SKM-1 (cell line): ENCODE data around the gene ARID1A.

Experiments used
- DNase-seq: peaks from one replicate; lab custom pipeline; 2025; ENCODE audit not compliant: unreplicated experiment; lab: John Stamatoyannopoulos, UW

ARID1A gene

DNA sequence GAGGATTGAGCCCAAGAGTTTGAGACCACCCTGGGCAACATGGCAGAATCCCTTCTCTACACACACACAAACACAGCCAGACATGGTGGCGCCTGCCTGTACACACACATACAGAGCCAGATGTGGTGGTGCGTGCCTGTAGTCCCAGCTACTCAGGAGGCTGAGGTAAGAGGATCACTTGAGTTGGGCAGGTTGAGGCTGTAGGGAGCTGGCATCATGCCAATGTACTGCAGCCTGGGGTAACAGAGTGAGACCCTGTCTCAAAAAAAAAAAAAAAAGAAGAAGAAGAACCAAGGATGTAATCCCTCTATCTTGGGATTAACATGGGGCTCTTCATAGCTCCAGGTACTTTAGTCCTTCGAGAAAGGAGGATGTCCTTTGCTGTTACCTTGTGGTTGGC lies 62.5 kb downstream of the ARID1A start:
- DNase-seq: no peak

DNA sequence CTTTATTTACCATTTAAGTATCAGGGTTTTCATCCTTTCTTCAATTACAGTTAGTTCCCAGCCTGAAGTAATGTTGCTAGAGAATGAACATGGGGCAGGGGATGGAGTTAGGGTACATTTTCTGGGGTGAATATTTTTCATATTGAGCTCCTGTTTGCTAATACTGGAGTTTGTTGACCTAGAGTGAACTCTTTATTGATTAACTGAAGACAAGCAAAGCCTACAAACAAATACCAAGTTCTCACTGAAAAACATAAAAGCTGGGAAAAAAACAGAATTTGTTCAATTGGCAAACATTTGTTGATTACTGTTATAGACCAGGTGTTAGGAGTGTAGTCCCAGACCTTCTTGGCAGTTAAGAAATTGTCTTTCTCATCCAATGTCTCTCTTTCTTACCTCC lies 63.7 kb downstream of the ARID1A start:
- no peak for DNase-seq

DNA sequence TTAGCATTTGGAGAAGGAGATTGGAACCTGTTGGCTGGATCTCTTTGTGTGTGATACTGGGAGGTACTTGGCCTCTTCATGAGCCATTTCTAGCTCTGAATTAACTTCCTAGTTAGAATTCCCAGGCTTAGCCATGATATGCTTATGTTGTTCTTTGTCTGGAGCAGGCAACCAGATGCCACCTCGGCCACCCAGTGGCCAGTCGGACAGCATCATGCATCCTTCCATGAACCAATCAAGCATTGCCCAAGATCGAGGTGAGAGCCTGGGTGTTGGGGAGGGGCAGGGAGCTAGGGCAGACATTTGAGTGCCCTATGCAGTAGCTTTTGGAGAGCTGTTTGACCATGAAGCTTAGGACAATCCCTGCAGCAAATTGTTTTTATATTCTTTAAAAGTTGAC lies 65.4 kb downstream of the ARID1A start:
- DNase-seq: no peak

DNA sequence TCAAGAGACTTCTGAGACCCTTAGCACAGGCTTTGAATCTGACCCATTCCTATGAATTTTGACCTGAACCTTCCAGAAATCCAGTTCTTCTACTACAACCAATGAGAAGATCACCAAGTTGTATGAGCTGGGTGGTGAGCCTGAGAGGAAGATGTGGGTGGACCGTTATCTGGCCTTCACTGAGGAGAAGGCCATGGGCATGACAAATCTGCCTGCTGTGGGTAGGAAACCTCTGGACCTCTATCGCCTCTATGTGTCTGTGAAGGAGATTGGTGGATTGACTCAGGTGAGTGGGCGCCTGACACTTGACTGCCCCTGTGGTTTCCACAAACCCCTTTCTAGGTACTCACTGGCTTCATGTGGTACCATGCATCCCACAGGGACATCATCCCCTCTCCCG lies 71.9 kb downstream of the ARID1A start:
- no peak for DNase-seq

DNA sequence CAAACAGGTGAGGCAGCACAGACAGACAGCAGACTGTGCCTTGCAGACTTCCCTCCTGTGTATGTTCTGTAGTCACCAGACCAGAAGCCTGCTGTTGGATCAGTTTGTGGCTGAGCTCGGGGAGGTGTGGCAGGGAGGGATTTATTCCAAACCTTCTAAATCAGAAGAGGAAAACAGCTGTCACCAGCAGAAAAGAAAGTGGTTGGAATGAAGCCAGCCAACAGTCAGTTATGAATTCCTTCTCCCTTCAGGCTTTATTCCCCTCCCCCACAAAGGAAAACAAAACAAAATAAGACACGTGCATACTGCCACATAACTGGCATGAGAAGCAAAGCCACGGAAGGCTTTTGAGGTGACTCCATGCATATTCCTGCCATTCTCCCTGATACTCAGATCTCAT lies 72.9 kb downstream of the ARID1A start:
- DNase-seq: no peak

DNA sequence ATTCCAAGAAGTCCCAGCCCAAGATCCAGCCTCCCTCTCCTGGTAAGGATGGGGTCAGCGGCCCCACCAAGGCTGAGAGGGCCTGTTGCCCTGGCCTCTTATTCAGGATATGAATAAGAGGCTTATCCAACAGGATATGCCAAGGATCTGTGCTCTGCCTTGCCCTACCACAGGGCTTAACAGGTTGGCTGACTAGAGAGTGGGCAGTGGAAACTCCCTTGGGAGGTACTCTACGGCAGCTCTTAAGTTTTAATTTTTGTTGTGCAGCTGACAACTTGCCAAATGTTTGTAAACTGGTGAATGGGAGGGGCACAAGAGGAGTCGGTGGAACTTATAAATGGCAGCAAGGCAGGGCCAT lies 75.4 kb downstream of the ARID1A start:
- DNase-seq: no peak

DNA sequence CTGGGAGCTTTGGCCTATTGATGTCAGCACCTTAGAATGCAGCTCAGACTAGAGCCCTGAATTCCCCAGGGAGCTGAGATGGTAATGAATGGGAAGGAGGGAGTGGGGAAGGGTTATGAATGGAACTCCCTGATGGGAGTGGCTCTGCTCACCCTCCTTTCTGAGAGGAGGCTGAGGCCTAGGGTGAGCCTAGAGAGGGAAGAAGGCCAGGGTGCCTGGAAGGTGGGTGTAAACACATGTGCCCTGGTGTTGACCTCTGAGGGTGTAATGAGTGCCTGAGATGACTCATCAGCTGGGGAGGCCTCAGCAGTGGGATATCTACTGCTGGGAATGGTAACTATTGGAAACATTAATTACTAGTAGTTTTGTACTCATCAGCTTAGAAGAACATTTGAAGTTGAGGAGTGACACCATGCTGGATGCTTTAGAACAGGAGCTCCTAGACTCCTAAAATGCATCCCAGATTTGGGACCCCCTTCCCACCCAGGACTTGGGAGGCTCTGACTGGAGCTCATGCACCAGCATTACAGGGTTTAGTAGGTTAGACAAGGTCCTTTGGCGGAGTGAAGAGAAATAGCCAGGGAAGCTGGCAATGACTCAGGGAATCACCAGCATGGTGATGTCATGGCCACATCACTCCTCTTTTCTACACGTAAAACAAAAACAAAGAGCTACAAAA lies 76.0 kb downstream of the ARID1A start:
- peak; percentile 20 for DNase-seq

DNA sequence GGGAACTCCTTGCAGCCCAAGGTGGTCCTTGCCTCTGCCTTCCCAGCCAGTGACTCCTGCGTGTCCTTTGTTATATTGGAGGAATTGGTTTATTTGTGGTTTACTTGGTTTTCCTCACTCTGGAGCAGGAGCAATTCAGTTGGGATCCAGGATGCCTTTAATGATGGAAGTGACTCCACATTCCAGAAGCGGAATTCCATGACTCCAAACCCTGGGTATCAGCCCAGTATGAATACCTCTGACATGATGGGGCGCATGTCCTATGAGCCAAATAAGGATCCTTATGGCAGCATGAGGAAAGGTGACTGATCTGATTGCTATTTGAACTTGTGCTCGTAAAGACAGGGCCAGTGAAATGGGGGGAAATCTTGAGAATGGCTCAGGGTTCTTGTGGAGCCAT lies 76.9 kb downstream of the ARID1A start:
- no peak for DNase-seq

DNA sequence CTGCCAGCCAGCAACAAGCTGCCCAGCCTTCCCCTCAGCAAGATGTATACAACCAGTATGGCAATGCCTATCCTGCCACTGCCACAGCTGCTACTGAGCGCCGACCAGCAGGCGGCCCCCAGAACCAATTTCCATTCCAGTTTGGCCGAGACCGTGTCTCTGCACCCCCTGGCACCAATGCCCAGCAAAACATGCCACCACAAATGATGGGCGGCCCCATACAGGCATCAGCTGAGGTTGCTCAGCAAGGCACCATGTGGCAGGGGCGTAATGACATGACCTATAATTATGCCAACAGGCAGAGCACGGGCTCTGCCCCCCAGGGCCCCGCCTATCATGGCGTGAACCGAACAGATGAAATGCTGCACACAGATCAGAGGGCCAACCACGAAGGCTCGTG lies 78.6 kb downstream of the ARID1A start:
- DNase-seq: no peak

DNA sequence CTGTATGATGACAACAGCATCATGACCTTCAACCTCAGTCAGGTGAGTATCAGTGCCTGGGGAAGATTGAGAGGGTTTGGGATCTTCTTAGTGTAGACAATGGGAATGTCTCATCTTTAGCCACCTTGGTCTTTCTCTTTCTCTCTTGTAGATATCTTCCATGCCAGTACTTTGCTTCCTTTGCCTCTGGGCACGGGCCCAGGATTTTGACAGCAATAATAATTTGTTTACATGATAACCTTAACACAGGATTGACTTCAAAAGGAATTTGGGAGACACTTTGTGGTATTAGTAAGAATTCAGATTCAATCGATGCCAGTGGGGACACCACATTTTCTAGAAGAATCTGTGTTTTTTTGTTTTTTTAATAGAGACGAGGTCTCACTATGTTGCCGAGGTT lies 79.9 kb downstream of the ARID1A start:
- no peak for DNase-seq

DNA sequence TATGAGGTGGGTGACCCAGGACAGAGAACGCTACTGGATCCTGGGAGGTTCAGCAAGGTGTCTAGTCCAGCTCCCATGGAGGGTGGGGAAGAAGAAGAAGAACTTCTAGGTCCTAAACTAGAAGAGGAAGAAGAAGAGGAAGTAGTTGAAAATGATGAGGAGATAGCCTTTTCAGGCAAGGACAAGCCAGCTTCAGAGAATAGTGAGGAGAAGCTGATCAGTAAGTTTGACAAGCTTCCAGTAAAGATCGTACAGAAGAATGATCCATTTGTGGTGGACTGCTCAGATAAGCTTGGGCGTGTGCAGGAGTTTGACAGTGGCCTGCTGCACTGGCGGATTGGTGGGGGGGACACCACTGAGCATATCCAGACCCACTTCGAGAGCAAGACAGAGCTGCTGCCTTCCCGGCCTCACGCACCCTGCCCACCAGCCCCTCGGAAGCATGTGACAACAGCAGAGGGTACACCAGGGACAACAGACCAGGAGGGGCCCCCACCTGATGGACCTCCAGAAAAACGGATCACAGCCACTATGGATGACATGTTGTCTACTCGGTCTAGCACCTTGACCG lies 83.4 kb downstream of the ARID1A start:
- peak; percentile 23 for DNase-seq

DNA sequence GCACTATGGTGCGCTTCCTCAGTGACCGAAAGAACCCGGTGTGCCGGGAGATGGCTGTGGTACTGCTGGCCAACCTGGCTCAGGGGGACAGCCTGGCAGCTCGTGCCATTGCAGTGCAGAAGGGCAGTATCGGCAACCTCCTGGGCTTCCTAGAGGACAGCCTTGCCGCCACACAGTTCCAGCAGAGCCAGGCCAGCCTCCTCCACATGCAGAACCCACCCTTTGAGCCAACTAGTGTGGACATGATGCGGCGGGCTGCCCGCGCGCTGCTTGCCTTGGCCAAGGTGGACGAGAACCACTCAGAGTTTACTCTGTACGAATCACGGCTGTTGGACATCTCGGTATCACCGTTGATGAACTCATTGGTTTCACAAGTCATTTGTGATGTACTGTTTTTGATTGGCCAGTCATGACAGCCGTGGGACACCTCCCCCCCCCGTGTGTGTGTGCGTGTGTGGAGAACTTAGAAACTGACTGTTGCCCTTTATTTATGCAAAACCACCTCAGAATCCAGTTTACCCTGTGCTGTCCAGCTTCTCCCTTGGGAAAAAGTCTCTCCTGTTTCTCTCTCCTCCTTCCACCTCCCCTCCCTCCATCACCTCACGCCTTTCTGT lies 84.6 kb downstream of the ARID1A start:
- DNase-seq: no peak

DNA sequence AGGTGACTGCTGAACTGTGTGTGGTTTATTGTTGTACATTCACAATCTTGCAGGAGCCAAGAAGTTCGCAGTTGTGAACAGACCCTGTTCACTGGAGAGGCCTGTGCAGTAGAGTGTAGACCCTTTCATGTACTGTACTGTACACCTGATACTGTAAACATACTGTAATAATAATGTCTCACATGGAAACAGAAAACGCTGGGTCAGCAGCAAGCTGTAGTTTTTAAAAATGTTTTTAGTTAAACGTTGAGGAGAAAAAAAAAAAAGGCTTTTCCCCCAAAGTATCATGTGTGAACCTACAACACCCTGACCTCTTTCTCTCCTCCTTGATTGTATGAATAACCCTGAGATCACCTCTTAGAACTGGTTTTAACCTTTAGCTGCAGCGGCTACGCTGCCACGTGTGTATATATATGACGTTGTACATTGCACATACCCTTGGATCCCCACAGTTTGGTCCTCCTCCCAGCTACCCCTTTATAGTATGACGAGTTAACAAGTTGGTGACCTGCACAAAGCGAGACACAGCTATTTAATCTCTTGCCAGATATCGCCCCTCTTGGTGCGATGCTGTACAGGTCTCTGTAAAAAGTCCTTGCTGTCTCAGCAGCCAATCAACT lies 85.5 kb downstream of the ARID1A start:
- DNase-seq: no peak

DNA sequence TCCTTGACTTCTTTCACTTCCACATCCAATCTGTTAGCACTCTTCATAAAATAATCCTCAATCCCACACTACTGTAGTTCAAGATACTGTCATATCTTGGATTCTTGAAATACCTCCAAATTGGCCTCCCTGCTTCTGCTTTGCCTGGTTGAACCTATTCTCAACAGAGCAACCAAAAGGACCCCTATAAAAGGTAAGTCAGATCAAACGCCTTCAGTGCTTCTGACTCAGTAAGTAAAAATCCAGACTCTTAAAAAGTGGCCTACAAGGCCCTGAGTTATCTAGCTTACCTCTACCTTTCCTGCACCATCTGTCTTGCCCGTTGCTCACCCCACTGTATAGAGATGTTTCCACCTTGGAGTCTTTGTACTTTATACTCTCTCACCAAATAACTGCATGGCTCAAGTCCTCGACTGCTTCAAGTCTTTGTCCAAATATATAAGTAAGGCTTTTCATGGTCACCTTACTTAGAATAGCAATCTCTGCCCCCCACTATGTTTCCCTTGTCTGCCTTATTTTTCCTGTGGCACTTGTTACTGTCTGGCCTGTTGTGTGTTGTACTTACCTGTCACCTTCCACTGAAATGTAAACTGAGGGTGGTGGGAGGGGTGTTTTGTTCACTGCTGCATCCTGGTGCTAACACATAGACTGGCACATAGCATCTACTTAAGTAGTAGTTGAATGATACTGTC lies 86.9 kb downstream of the ARID1A start:
- no peak for DNase-seq

DNA sequence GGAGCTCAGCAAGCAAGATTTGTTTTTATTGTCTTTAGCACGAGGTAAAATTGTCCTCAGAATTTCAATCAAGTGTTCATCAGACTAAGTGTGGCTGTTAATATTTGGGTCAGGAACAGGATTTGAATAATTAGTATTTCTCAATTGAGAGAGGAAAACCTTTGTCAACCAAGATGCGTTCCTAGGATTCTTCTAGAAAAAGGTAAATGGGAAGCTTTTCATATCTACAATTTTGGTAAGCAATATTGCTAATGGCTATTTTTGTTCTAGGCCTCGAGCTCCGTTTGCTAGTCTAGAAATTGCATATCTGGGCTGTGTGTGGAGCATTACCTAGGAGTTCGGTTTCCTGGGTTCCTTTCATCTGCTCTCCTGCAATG lies 87.8 kb downstream of the ARID1A start:
- no peak for DNase-seq

DNA sequence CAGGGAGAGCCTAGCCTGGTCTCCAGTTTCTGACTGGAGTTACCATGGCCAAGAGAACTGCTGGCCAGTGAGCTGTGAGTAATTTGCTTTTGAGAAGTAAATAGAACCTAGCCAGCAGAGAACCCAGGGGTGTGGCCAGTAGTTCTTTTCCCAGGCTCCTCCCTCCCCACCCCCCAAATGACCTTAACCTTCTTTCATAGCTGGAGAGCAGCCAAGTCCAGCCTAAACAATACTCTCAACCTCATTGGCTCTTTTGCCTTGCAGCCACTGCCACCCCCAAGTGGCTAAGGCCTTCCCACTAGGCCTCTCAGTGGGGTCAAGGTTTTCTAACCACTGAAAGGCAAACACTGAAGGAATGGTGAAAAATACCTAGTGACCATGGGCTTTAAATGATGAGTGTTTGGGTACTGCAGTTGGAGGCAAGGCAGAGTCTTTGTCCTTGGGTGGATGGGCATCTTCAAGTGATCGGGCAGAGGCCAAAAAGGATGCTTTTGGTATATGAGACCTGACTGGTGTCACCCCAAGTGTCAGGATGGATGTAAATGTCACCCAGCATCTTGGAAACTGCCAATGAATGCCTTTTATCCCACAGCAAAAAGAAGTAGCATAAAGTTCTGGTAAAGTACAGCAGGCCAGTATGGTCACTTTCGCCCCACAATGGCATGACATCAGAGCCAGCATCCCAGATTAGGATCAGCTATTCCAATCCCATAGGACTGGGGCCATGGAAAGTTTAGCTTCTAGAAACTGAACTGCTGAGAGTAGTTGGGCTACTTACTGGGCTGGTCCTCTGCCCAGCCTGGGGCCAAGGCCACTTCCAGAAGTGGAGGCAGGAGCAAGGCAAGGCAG lies 88.4 kb downstream of the ARID1A start:
- peak; percentile 47 for DNase-seq

DNA sequence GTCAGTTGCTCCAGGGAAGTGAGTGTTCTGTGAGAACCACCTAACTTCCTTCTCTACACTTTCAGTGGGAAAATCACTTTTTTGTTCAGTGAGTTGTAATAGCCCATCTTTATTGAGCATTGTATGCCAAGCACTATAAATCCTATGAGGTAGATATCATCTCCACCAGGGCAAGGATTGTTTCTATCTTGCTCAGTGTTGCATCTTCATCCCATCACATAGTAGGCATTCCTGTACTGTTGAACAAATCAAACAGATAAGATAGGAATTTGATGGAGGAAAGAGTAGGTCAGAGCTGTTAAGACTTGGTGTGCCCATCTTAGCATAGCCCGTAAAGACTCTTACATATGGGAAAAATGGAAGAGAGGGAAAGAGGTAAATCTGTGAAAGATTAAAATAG lies 89.1 kb downstream of the ARID1A start:
- no peak for DNase-seq

DNA sequence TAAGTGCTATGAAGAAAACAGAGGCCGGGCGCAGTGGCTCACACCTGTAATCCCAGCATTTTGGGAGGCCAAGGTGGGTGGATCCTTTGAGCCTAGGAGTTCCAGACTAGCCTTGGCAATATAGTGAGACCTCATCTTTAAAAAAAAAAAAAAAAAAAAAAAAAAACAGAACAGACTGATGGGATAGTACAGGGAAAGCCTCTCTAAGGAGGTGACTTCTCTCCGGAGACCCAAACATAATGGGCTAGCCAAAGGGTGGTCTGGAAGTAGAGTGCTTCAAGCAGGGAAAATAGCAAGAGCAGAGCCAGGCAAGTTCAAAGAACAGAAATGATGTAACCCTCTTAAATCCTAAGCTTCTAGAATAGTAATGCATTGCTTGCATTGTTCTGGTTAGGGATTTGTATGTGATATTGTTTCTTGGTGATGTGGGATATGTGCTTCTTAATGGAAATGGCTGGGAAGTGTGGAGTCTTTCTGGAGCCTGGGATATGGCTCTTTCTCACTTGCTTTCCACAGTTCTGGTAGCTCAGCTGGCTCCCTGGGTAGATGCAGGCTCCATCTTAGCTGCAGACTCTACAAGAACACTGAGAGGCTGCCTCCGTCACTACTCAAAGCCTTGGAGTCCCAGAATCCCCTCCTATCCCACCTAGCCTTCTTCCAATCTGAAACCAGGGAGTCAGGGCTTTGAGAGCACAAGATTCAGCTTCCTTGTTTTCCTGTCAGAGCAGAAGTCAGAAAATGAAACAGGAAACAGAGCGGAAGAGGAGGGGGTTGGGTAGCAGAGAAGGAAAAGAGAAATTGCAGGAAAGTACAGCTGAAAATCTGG lies 90.0 kb downstream of the ARID1A start:
- DNase-seq: peak; percentile 60

DNA sequence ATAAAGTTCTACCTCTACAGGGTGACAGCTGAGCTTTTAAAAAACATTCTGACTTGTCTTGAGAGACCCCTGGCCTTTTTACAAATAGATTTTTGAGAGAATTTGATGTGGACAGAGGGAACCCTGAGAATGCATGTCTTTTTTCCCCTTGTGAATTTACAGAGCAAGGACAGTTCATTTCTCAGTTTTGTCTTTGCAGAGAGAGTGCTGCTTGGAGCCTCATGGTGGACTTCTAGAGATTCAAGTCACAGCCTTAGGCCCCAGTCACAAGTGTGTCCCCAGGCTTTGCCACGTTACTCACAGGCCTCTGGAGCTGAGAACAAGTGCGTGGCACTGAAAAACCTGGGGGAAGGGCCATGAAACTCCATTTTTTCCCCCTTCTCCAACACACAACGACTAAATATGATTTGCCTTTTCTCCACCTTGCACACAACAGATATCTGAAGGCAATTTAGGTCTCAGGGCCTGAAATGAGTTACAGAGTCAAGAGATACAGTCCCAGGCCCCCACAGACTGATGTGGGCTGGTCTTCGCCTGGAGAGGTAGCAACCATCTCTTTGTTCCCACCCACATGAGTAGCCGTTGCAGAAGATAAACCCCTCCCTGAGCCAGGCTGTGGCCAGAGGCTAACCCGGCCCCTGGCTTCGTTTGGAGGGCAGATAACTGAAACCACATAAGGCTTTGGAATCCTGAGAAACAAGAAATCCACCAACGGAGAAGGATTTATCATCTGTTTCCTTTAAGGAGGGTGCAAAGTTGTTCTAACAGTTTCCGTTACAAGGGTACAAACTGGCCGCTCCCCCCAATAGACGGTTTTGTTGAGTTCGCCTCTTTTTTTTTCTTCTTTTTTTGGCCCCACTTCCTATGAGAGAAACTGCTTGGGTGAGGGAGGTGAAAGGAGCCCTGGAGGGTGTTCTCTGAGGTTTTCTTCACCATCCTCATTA lies 90.9 kb downstream of the ARID1A start:
- no peak for DNase-seq
